ENCODE results near the gene ZNF417. TPM values are rescaled to one million over a fixed set of nuclear protein-coding genes. Genes with fewer than 3 reads are reported as not detected.
"Not testable (repeated sequence)": the region's sequence is repeated elsewhere in the genome, so short reads cannot be mapped to it uniquely, and the experiment has no call there.

The ZNF417 gene
- total and polyA plus RNA-seq, 5 donors from 2014 or later, result 0.33 to 21.0 (median 2.9) TPM

GRCh38 chr19:57907394-57907793 lies 9.0 kb downstream of the ZNF417 start:
- Mint-ChIP-seq H3K27me3 (no peaks in the 10 kb centered on the region), H3K36me3 (peaks cover 32% of the 10 kb centered on the region), H3K4me3 (no peak overlapping the region), H3K4me1 (peaks cover 0 to 15% (median 8%) of the 10 kb centered on the region in 4 donors), H3K9me3 (peaks cover 2 to 66% (median 26%) of the 10 kb centered on the region in 7 donors), H3K27ac (no peak overlapping the region)
- Histone ChIP-seq H3K36me3 (ENCODE audit: control insufficient read depth, insufficient read depth, low read length) (peaks cover 30% of the 10 kb centered on the region), H3K4me3 (ENCODE audit: low read depth, low read length) (no peak overlapping the region), H3K27ac (ENCODE audit: insufficient read depth, low read length, poor library complexity, severe bottlenecking) (no peak overlapping the region), H3K27me3 (ENCODE audit: control insufficient read depth, insufficient read depth, low read length) (no peaks in the 10 kb centered on the region), H3K4me1 (ENCODE audit: control insufficient read depth, insufficient read depth, low read length, poor library complexity, severe bottlenecking) (no peaks in the 10 kb centered on the region), H3K9me3 (ENCODE audit: control insufficient read depth in 2 of 2, low read length in 2 of 2) (peaks cover 44 to 86% of the 10 kb centered on the region in 2 experiments)
- DNase-seq (no peak), ATAC-seq (ENCODE audit: low read depth in 2 of 2) (no peak)

- Histone ChIP-seq H3K36me3 (ENCODE audit: control insufficient read depth, insufficient read depth, low read length) (peaks cover 9% of the 10 kb centered on the region), H3K27me3 (ENCODE audit: control insufficient read depth, insufficient read depth, low read length) (no peaks in the 10 kb centered on the region), H3K4me1 (ENCODE audit: control insufficient read depth, insufficient read depth, low read length, poor library complexity, severe bottlenecking) (no peaks in the 10 kb centered on the region), H3K4me3 (ENCODE audit: low read depth, low read length) (no peak overlapping the region), H3K27ac (ENCODE audit: insufficient read depth, low read length, poor library complexity, severe bottlenecking) (no peak overlapping the region), H3K9me3 (ENCODE audit: control insufficient read depth in 2 of 2, low read length in 2 of 2) (peaks cover 39 to 82% of the 10 kb centered on the region in 2 experiments)
- ATAC-seq (ENCODE audit: low read depth in 2 of 2) (no peak), DNase-seq (no peak)
- Mint-ChIP-seq H3K9me3 (peaks cover 2 to 54% (median 17%) of the 10 kb centered on the region in 7 donors), H3K4me3 (no peak overlapping the region), H3K27me3 (no peaks in the 10 kb centered on the region), H3K27ac (no peak overlapping the region), H3K36me3 (peaks cover 13% of the 10 kb centered on the region), H3K4me1 (peaks cover 0 to 8% (median 6%) of the 10 kb centered on the region in 4 donors)
These were observed 11.1 kb downstream of the ZNF417 start for GRCh38 chr19:57905258-57905657.

- Mint-ChIP-seq H3K4me3 (no peak overlapping the region), H3K27ac (no peak overlapping the region), H3K9me3 (peaks cover 2 to 56% (median 17%) of the 10 kb centered on the region in 7 donors), H3K27me3 (no peaks in the 10 kb centered on the region), H3K36me3 (peaks cover 8% of the 10 kb centered on the region), H3K4me1 (peaks cover 0 to 8% (median 6%) of the 10 kb centered on the region in 4 donors)
- no peak for DNase-seq
- Histone ChIP-seq H3K4me1 (ENCODE audit: control insufficient read depth, insufficient read depth, low read length, poor library complexity, severe bottlenecking) (no peaks in the 10 kb centered on the region), H3K27ac (ENCODE audit: insufficient read depth, low read length, poor library complexity, severe bottlenecking) (no peak overlapping the region), H3K36me3 (ENCODE audit: control insufficient read depth, insufficient read depth, low read length) (peaks cover 6% of the 10 kb centered on the region), H3K4me3 (ENCODE audit: low read depth, low read length) (no peak overlapping the region), H3K9me3 (ENCODE audit: control insufficient read depth in 2 of 2, low read length in 2 of 2) (peaks cover 35 to 78% of the 10 kb centered on the region in 2 experiments), H3K27me3 (ENCODE audit: control insufficient read depth, insufficient read depth, low read length) (no peaks in the 10 kb centered on the region)
- ATAC-seq (ENCODE audit: low read depth in 2 of 2), result no peak
These were observed 12.7 kb downstream of the ZNF417 start for GRCh38 chr19:57903618-57904184.

GRCh38 chr19:57900311-57900710 lies 16.1 kb downstream of the ZNF417 start:
- H3K9me3 Mint-ChIP-seq, result peaks cover 2 to 45% (median 13%) of the 10 kb centered on the region in 7 donors

GRCh38 chr19:57890706-57891105 lies 25.7 kb downstream of the ZNF417 start:
- not testable (repeated sequence) for H3K4me3 ChIP-seq (ENCODE audit: low read depth, low read length); DNase-seq; H3K36me3 ChIP-seq (ENCODE audit: control insufficient read depth, insufficient read depth, low read length); H3K27ac ChIP-seq (ENCODE audit: insufficient read depth, low read length, poor library complexity, severe bottlenecking); ATAC-seq (ENCODE audit: low read depth in 2 of 2); H3K27me3 ChIP-seq (ENCODE audit: control insufficient read depth, insufficient read depth, low read length); H3K4me1 ChIP-seq (ENCODE audit: control insufficient read depth, insufficient read depth, low read length, poor library complexity, severe bottlenecking); H3K27me3 Mint-ChIP-seq; H3K27ac Mint-ChIP-seq; H3K4me3 Mint-ChIP-seq
- Mint-ChIP-seq H3K9me3 (peaks cover 3 to 33% (median 16%) of the 10 kb centered on the region in 7 donors), H3K36me3 (peaks cover 22% of the 10 kb centered on the region), H3K4me1 (peaks cover 0 to 27% (median 11%) of the 10 kb centered on the region in 4 donors)
- peaks cover 13 to 48% of the 10 kb centered on the region in 2 experiments for H3K9me3 ChIP-seq (ENCODE audit: control insufficient read depth in 2 of 2, low read length in 2 of 2)

More at GRCh38 chr19:57900311-57900710, 16.1 kb downstream of the ZNF417 start:
- Mint-ChIP-seq H3K4me3 (no peak overlapping the region), H3K4me1 (peaks cover 0 to 8% (median 5%) of the 10 kb centered on the region in 4 donors), H3K36me3 (peaks cover 8% of the 10 kb centered on the region), H3K27me3 (no peaks in the 10 kb centered on the region), H3K27ac (no peak overlapping the region)
- peaks cover 22 to 58% of the 10 kb centered on the region in 2 experiments for H3K9me3 ChIP-seq (ENCODE audit: control insufficient read depth in 2 of 2, low read length in 2 of 2)
- no peaks in the 10 kb centered on the region for H3K4me1 ChIP-seq (ENCODE audit: control insufficient read depth, insufficient read depth, low read length, poor library complexity, severe bottlenecking)
- no peaks in the 10 kb centered on the region for H3K36me3 ChIP-seq (ENCODE audit: control insufficient read depth, insufficient read depth, low read length)
- no peak overlapping the region for H3K27ac ChIP-seq (ENCODE audit: insufficient read depth, low read length, poor library complexity, severe bottlenecking)
- no peak for DNase-seq
- H3K4me3 ChIP-seq (ENCODE audit: low read depth, low read length), result no peak overlapping the region
- H3K27me3 ChIP-seq (ENCODE audit: control insufficient read depth, insufficient read depth, low read length), result no peaks in the 10 kb centered on the region
- ATAC-seq (ENCODE audit: low read depth in 2 of 2), result no peak

- Mint-ChIP-seq H3K27me3 (no peaks in the 10 kb centered on the region), H3K9me3 (peaks cover 3 to 50% (median 14%) of the 10 kb centered on the region in 7 donors), H3K4me3 (peak within 1 kb of the TSS; percentile 73 to 91 (median 88)), H3K4me1 (peaks cover 0 to 29% (median 11%) of the 10 kb centered on the region in 4 donors), H3K36me3 (peaks cover 40% of the 10 kb centered on the region), H3K27ac (peak within 1 kb of the TSS; percentile 75 to 91 (median 89))
- Histone ChIP-seq H3K36me3 (ENCODE audit: control insufficient read depth, insufficient read depth, low read length) (peaks cover 11% of the 10 kb centered on the region), H3K4me1 (ENCODE audit: control insufficient read depth, insufficient read depth, low read length, poor library complexity, severe bottlenecking) (peaks cover 8% of the 10 kb centered on the region), H3K4me3 (ENCODE audit: low read depth, low read length) (peak within 1 kb of the TSS; percentile 83), H3K27me3 (ENCODE audit: control insufficient read depth, insufficient read depth, low read length) (no peaks in the 10 kb centered on the region), H3K27ac (ENCODE audit: insufficient read depth, low read length, poor library complexity, severe bottlenecking) (peak within 1 kb of the TSS; percentile 50), H3K9me3 (ENCODE audit: control insufficient read depth in 2 of 2, low read length in 2 of 2) (peaks cover 19 to 65% of the 10 kb centered on the region in 2 experiments)
- ATAC-seq (ENCODE audit: low read depth in 2 of 2) (peak; percentile 93 to 94), DNase-seq (peak; percentile 50 to 80 (median 77))
These were observed 27.7 kb downstream of the ZNF417 start, which contains the start of gene ZNF814 for GRCh38 chr19:57888560-57889231. Gene ZNF814 (minus strand): TSS chr19:57889037. CDS start chr19:57888802, 235 bp downstream.

GRCh38 chr19:57888107-57888559 lies 28.3 kb downstream of the ZNF417 start:
- Mint-ChIP-seq H3K27ac (peak overlapping the region in 2 of 3 donors; percentile 75 to 89), H3K36me3 (peaks cover 40% of the 10 kb centered on the region), H3K4me3 (peak overlapping the region; percentile 73 to 91 (median 88)), H3K27me3 (no peaks in the 10 kb centered on the region), H3K4me1 (peaks cover 0 to 29% (median 11%) of the 10 kb centered on the region in 4 donors), H3K9me3 (peaks cover 3 to 54% (median 14%) of the 10 kb centered on the region in 7 donors)
- DNase-seq (no peak), ATAC-seq (ENCODE audit: low read depth in 2 of 2) (no peak)
- peaks cover 8% of the 10 kb centered on the region for H3K4me1 ChIP-seq (ENCODE audit: control insufficient read depth, insufficient read depth, low read length, poor library complexity, severe bottlenecking)
- peaks cover 19 to 67% of the 10 kb centered on the region in 2 experiments for H3K9me3 ChIP-seq (ENCODE audit: control insufficient read depth in 2 of 2, low read length in 2 of 2)
- H3K4me3 ChIP-seq (ENCODE audit: low read depth, low read length), result peak overlapping the region; percentile 83
- H3K36me3 ChIP-seq (ENCODE audit: control insufficient read depth, insufficient read depth, low read length), result peaks cover 11% of the 10 kb centered on the region
- peak overlapping the region; percentile 50 for H3K27ac ChIP-seq (ENCODE audit: insufficient read depth, low read length, poor library complexity, severe bottlenecking)
- no peaks in the 10 kb centered on the region for H3K27me3 ChIP-seq (ENCODE audit: control insufficient read depth, insufficient read depth, low read length)
